Femur (tissue), 1 donor: ENCODE measurements around the gene ADAMTSL1.

Experiments used
- DNase-seq: peaks from one replicate; pipeline ENCODE4 v3.0.0-alpha.2; 2017

Gene ADAMTSL1

GRCh38 chr9:18743421-18743820 is 269.5 kb downstream of the ADAMTSL1 start:
- DNase-seq: no peak

- DNase-seq: no peak
Measured at GRCh38 chr9:18743971-18744370, 270.0 kb downstream of the ADAMTSL1 start.

DNA sequence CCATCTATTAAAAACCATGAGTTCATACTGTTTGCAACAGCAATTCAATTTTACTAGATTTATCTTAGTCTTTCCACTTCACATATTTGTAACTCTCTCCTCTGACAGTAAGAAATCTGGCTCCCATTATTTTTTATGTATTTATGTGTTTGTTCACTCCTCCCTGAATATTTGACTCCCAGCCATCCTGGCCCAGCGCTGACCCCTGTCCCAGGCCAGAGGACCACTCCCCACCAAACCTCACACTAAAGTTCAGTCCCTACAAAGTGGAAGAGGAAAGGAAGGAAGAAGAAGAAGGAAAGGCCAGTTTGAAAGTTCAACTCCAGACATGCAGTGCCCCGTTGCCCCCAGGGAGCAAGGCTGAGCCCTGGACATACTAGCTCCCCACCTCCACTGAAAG is 271.8 kb downstream of the ADAMTSL1 start:
- no peak for DNase-seq

- no peak for DNase-seq
Measured at GRCh38 chr9:18746631-18747030, 272.7 kb downstream of the ADAMTSL1 start.

DNA sequence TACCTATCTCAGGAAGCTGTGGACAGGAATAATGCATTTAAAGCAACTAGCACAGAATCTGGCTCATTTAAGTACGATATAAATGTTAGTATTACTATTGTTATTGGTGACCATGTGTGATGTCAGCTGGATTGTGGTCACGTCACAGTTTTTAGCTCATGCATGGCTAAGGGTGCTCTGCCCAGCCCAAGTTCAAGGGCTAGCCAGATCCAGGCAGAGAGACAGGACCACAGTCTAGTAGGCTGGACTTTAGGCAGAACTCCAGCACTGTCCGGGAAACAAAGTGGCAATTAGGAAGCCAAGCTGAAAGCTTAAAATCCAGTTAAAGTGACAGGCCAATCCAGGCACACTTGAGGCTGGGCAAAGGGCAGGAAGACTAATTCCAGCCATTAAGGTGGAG is 273.6 kb downstream of the ADAMTSL1 start:
- DNase-seq: peak; percentile 36

DNA sequence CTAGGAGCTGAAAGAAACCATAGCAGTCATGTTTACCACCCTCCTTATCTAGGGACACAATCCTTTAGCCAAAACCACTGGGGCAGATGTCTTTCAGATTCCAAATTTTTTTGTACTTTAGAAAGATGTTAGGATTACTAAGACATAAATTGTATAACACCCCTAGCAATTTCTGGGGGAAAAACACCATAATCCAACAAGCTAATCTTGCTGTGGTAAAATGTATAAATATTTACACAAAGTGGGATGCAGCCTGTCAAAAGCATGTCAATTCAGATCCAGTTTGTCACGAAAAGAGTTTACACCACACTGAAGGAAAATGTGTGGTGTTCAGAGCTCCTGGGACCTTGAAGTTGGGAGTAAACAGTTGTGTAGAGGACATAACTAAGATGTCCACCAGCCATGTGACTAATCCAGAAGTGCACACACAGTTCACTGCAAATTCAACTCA is 274.3 kb downstream of the ADAMTSL1 start:
- DNase-seq: no peak

GRCh38 chr9:18749711-18750110 is 275.8 kb downstream of the ADAMTSL1 start:
- no peak for DNase-seq

GRCh38 chr9:18753904-18754303 is 280.0 kb downstream of the ADAMTSL1 start:
- DNase-seq: no peak

- DNase-seq: no peak
Measured at GRCh38 chr9:18754537-18754936, 280.6 kb downstream of the ADAMTSL1 start.

DNA sequence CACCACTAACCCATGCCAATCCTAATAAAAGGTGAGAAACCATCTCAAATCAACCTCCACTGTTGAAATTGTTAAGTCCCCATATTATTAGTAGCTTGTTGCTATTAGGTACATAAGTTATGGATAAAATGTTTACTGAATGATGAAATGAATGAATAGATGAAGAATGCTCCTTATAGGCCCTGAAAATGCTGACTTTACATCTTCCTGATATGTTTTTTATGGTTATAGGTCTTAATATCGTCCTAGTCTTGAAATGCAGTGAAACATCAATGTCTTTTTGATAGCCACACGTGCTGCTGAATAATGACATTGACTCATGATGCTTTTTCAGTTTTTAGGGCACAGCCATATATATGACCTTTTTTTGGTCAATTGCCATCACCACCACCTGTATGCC is 281.3 kb downstream of the ADAMTSL1 start:
- no peak for DNase-seq

GRCh38 chr9:18756712-18757125 is 282.8 kb downstream of the ADAMTSL1 start:
- no peak for DNase-seq

GRCh38 chr9:18759827-18760226 is 285.9 kb downstream of the ADAMTSL1 start:
- no peak for DNase-seq

GRCh38 chr9:18761742-18762300 is 287.9 kb downstream of the ADAMTSL1 start:
- no peak for DNase-seq

- no peak for DNase-seq
Measured at GRCh38 chr9:18766989-18767550, 293.1 kb downstream of the ADAMTSL1 start.

DNA sequence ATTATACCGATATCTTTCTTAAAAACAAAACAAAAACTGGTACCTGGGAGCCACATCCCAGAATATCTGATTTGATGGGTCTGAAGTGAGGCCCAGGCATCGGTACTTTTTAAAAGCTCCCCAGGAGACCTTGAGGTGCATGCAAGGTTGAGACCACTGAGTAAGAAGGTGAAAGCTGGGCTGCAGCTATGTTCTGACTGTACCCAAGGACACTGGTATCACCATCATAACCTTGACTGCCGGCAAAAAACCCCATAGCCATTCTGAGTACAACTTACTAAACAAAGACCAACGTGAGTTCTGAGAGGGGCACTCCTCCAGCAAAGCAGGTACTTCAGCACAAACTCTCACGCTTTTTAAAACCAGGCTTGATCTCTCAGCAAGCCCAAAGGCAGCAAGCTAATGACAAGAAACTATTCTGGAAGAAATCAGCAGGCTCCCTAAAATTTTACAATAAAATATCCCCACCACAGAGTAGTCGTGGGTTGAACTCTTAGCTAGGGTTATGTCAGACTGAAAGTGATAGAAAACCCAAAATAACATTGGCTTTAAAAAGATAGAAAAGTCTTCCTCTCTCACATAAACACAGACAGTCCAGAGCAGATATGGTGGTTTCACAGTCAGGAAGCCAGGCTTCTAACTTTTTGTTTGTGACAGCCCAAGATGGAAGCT is 295.1 kb downstream of the ADAMTSL1 start:
- no peak for DNase-seq

DNA sequence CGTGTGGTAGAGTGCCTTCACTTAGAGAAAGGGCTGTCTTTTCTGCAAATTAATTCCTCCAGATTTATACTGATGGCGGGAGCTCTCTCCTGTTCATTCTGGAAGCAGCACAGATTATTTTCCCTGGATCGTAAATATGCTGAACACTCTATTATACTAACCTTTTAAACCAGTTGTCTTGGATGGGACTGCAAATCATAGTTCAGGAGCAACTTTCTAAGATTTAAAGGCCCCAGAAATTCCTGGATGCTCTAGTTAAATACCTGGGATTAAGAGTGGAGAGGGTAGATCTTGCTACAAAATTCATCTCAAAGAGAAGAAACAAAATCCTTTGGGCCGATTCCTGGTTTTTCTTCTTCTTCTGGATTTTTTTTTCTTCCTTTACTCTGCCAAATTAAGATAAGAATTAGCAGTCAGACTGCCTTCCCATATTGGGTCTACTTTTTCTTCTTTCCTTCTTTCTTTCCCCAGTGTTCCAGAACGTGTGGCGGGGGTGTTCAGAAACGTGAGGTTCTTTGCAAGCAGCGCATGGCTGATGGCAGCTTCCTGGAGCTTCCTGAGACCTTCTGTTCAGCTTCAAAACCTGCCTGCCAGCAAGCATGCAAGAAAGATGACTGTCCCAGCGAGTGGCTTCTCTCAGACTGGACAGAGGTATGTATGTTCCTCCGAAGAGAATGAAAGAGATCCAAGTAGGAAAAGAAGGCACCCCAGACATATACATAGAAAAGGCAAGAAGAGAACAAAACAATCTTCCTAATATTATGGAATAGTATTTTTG is 296.4 kb downstream of the ADAMTSL1 start:
- DNase-seq: no peak

GRCh38 chr9:18771011-18771410 is 297.1 kb downstream of the ADAMTSL1 start:
- DNase-seq: no peak

GRCh38 chr9:18771763-18772162 is 297.8 kb downstream of the ADAMTSL1 start:
- DNase-seq: no peak

DNA sequence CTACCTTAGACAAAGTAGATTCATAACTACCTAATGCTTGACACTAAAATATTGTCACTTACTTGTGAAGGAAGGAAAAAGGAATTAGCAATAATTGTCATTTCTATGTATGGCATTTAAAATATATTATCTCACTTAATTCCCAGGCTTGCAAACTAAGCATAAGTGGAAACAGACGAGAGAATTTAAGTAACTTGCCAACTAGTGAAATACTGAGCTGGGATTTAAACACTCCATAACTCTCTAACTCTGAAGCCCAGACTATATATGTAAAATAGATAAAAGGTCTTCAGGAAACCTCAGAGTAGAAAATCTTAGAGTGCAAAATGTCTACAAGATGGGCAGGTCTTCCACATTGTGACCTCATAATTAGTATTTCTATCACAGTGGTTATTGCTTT is 301.3 kb downstream of the ADAMTSL1 start:
- DNase-seq: no peak

DNA sequence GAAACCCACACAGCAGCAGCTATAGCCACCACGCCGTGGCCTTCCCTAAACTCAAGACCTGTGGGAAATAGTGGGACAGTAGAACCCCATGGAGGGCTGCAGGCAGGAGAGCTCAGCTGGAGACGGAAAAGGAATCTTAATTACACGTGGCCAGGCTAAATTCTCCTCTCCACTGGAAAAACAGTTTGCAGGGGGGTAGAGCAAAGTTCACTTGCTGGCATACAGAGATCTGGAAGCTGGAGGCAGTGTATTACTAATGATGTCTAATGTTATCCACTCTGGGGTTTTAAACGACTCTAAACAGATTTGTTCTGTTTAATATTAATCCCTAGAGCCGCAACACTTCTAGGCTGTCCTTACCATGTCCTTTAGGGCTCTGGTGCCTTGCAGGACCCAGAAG is 302.0 kb downstream of the ADAMTSL1 start:
- no peak for DNase-seq

DNA sequence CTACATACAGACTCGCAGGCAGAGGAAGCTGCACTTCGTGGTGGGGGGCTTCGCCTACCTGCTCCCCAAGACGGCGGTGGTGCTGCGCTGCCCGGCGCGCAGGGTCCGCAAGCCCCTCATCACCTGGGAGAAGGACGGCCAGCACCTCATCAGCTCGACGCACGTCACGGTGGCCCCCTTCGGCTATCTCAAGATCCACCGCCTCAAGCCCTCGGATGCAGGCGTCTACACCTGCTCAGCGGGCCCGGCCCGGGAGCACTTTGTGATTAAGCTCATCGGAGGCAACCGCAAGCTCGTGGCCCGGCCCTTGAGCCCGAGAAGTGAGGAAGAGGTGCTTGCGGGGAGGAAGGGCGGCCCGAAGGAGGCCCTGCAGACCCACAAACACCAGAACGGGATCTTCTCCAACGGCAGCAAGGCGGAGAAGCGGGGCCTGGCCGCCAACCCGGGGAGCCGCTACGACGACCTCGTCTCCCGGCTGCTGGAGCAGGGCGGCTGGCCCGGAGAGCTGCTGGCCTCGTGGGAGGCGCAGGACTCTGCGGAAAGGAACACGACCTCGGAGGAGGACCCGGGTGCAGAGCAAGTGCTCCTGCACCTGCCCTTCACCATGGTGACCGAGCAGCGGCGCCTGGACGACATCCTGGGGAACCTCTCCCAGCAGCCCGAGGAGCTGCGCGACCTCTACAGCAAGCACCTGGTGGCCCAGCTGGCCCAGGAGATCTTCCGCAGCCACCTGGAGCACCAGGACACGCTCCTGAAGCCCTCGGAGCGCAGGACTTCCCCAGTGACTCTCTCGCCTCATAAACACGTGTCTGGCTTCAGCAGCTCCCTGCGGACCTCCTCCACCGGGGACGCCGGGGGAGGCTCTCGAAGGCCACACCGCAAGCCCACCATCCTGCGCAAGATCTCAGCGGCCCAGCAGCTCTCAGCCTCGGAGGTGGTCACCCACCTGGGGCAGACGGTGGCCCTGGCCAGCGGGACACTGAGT is 303.2 kb downstream of the ADAMTSL1 start:
- no peak for DNase-seq

DNA sequence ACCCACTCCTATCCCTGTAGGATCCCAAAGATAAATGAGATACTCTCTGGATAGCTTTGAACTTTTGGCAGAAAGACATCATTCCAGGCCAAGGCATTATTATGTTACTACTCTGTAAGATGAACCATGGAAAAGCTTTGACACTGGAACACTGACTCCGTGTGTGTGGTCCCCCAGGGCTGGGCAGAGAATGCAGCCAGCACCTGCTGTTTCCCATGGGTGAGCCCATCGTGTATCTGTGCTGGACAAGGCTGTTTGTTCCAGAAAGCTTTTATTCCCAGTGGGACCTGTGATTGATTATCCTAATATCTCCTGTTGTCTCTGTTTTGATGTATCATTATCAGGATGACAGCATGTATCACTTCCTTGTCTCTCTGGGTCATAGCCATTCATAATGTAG is 304.2 kb downstream of the ADAMTSL1 start:
- DNase-seq: no peak

DNA sequence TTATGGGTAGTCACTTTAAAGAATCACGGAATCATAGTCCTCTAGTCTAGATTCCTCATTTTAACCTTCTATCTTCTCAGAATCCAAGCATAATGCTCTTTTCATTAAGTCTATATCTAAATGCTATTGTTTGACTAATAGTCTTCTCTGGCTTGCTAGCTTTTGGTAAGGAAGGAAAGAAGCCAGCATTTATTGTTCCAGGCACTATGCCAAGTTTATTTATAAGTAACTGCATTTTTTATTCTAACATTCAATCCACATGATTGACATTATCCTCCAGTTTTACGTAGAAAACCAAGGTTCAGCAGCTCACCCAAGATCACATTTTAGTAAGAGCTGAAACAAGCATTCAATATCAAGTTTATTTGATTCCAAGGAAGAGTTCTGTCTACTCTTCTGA is 304.9 kb downstream of the ADAMTSL1 start:
- no peak for DNase-seq
